Measurements from ENCODE around the gene NLRP7. TPM values are rescaled to one million over a fixed set of nuclear protein-coding genes. Genes with fewer than 3 reads are reported as not detected.
"Not testable (repeated sequence)": the region's sequence is repeated elsewhere in the genome, so short reads cannot be mapped to it uniquely, and the experiment has no call there.

The NLRP7 gene
- total RNA-seq, 5 donors from 2014 or later (not counting 1 experiment from before 2014, with no cell fraction given) = not detected

- Histone ChIP-seq H3K27ac (ENCODE audit: low read length) (no peak overlapping the region), H3K4me3 (ENCODE audit: control insufficient read depth in 1 of 2, extremely low read depth in 1 of 2, low read length in 1 of 2) (no peak overlapping the region), H3K9me3 (no peaks in the 10 kb centered on the region), H3K27me3 (replicated peaks in 1 of 2; ENCODE audit: control insufficient read depth in 2 of 2, extremely low read depth in 1 of 2, insufficient read depth in 2 of 2, low read length in 1 of 2) (peaks cover 0 to 16% of the 10 kb centered on the region in 2 experiments), H3K36me3 (ENCODE audit: control insufficient read depth in 2 of 2, extremely low read depth in 1 of 2, insufficient read depth in 1 of 2, low read length in 1 of 2) (no peaks in the 10 kb centered on the region), H3K4me1 (ENCODE audit: control insufficient read depth in 1 of 2, extremely low read depth in 1 of 2, insufficient read depth in 2 of 2, low read length in 2 of 2) (peaks cover 0 to 6% of the 10 kb centered on the region in 2 experiments)
- Mint-ChIP-seq H3K27me3 (peaks cover 15 to 23% of the 10 kb centered on the region in 2 donors), H3K9me3 (peaks cover 0 to 3% (median 0%) of the 10 kb centered on the region in 3 donors), H3K4me1 (peaks cover 0 to 5% (median 3%) of the 10 kb centered on the region in 3 donors), H3K27ac (peak overlapping the region in 1 of 2 donors; percentile 32), H3K36me3 (no peaks in the 10 kb centered on the region), H3K4me3 (no peak overlapping the region)
- 18% methylated on average over 8 of the region's 11 CpGs for WGBS (ENCODE audit: insufficient coverage)
- ChIA-PET CTCF (no interaction called here), POLR2A (no interaction called here)
- no peak for ATAC-seq (replicated peaks in 1 of 4)
- DNase-seq = peak in 1 of 35 experiments; percentile 11
Measured at GRCh38 chr19:54916822-54917221, 30.5 kb downstream of the NLRP7 start.

- POLR2A ChIA-PET = not testable (repeated sequence)
Measured at GRCh38 chr19:54907899-54908298, 39.4 kb downstream of the NLRP7 start.

GRCh38 chr19:54906819-54907218 lies 40.5 kb downstream of the NLRP7 start:
- Histone ChIP-seq H3K9me3 (no peaks in the 10 kb centered on the region), H3K36me3 (ENCODE audit: control insufficient read depth in 2 of 2, extremely low read depth in 1 of 2, insufficient read depth in 1 of 2, low read length in 1 of 2) (no peaks in the 10 kb centered on the region), H3K4me3 (ENCODE audit: control insufficient read depth in 1 of 2, extremely low read depth in 1 of 2, low read length in 1 of 2) (peak overlapping the region in 1 of 2 donors; percentile 37), H3K27ac (ENCODE audit: low read length) (no peak overlapping the region), H3K4me1 (ENCODE audit: control insufficient read depth in 1 of 2, extremely low read depth in 1 of 2, insufficient read depth in 2 of 2, low read length in 2 of 2) (peaks cover 0 to 5% of the 10 kb centered on the region in 2 experiments), H3K27me3 (replicated peaks in 1 of 2; ENCODE audit: control insufficient read depth in 2 of 2, extremely low read depth in 1 of 2, insufficient read depth in 2 of 2, low read length in 1 of 2) (peaks cover 0 to 16% of the 10 kb centered on the region in 2 experiments)
- H3K4me3 Mint-ChIP-seq = peak overlapping the region in 1 of 3 donors; percentile 53
- ChIA-PET POLR2A (interaction anchor here in 1 of 2 donors (0.6 kb wide), 1 partner anchor 209 kb away, joined by 4 read pairs; no protein-coding TSS in a partner anchor), CTCF (interaction anchor here (0.6 to 0.7 kb wide), 2 partner anchors 41 to 1094 kb away, joined by 3 read pairs; no protein-coding TSS in a partner anchor)
- no peaks in the 10 kb centered on the region for H3K36me3 Mint-ChIP-seq
- no peak for ATAC-seq (replicated peaks in 1 of 4)
- peaks cover 0 to 4% (median 0%) of the 10 kb centered on the region in 3 donors for H3K9me3 Mint-ChIP-seq
- DNase-seq = no peak
- H3K27ac Mint-ChIP-seq = no peak overlapping the region
- WGBS (ENCODE audit: insufficient coverage) = 90% methylated on average over 2 of the region's 7 CpGs
- peaks cover 4 to 8% of the 10 kb centered on the region in 2 donors for H3K27me3 Mint-ChIP-seq
- no peaks in the 10 kb centered on the region for H3K4me1 Mint-ChIP-seq

More at GRCh38 chr19:54907899-54908298, 39.4 kb downstream of the NLRP7 start:
- H3K4me3 ChIP-seq (ENCODE audit: control insufficient read depth in 1 of 2, extremely low read depth in 1 of 2, low read length in 1 of 2); H3K9me3 ChIP-seq; H3K4me1 Mint-ChIP-seq; H3K36me3 Mint-ChIP-seq; H3K27ac ChIP-seq (ENCODE audit: low read length); DNase-seq; ATAC-seq (replicated peaks in 1 of 4); CTCF ChIA-PET; H3K9me3 Mint-ChIP-seq; H3K36me3 ChIP-seq (ENCODE audit: control insufficient read depth in 2 of 2, extremely low read depth in 1 of 2, insufficient read depth in 1 of 2, low read length in 1 of 2); H3K27ac Mint-ChIP-seq; H3K4me3 Mint-ChIP-seq; H3K4me1 ChIP-seq (ENCODE audit: control insufficient read depth in 1 of 2, extremely low read depth in 1 of 2, insufficient read depth in 2 of 2, low read length in 2 of 2): not testable (repeated sequence)
- peaks cover 0 to 16% of the 10 kb centered on the region in 2 experiments for H3K27me3 ChIP-seq (replicated peaks in 1 of 2; ENCODE audit: control insufficient read depth in 2 of 2, extremely low read depth in 1 of 2, insufficient read depth in 2 of 2, low read length in 1 of 2)
- no CpG with 5 or more reads among the region's 5 CpGs for WGBS (ENCODE audit: insufficient coverage)
- peaks cover 7 to 11% of the 10 kb centered on the region in 2 donors for H3K27me3 Mint-ChIP-seq

- H3K4me1 ChIP-seq (ENCODE audit: control insufficient read depth in 1 of 2, extremely low read depth in 1 of 2, insufficient read depth in 2 of 2, low read length in 2 of 2) = peaks cover 0 to 5% of the 10 kb centered on the region in 2 experiments
- H3K4me3 ChIP-seq (ENCODE audit: control insufficient read depth in 1 of 2, extremely low read depth in 1 of 2, low read length in 1 of 2) = peak within 1 kb of the TSS in 1 of 2 donors; percentile 37
- Mint-ChIP-seq H3K36me3 (no peaks in the 10 kb centered on the region), H3K27ac (no peak within 1 kb of the TSS), H3K4me3 (peak within 1 kb of the TSS in 2 of 3 donors; percentile 11 to 53), H3K4me1 (no peaks in the 10 kb centered on the region), H3K9me3 (peaks cover 0 to 4% (median 0%) of the 10 kb centered on the region in 3 donors), H3K27me3 (peaks cover 4 to 8% of the 10 kb centered on the region in 2 donors)
- DNase-seq (peak in 23 of 35 experiments; percentile 5 to 55 (median 22)), ATAC-seq (replicated peaks in 1 of 4) (peak in 3 of 4 experiments; percentile 11 to 40 (median 18))
- H3K9me3 ChIP-seq = no peaks in the 10 kb centered on the region
- peaks cover 0 to 16% of the 10 kb centered on the region in 2 experiments for H3K27me3 ChIP-seq (replicated peaks in 1 of 2; ENCODE audit: control insufficient read depth in 2 of 2, extremely low read depth in 1 of 2, insufficient read depth in 2 of 2, low read length in 1 of 2)
- H3K36me3 ChIP-seq (ENCODE audit: control insufficient read depth in 2 of 2, extremely low read depth in 1 of 2, insufficient read depth in 1 of 2, low read length in 1 of 2) = no peaks in the 10 kb centered on the region
- 47% methylated on average over 13 of the region's 22 CpGs for WGBS (ENCODE audit: insufficient coverage)
- POLR2A ChIA-PET = interaction anchor here in 1 of 2 donors (0.5 kb wide), 1 partner anchor 947 kb away, joined by 9 read pairs; no protein-coding TSS in a partner anchor
- CTCF ChIA-PET = interaction anchor here in 1 of 2 donors (0.7 kb wide), 1 partner anchor 12 kb away, joined by 3 read pairs; no protein-coding TSS in a partner anchor
- H3K27ac ChIP-seq (ENCODE audit: low read length) = peak within 1 kb of the TSS; percentile 49
Measured at GRCh38 chr19:54905803-54906511, 41.4 kb downstream of the NLRP7 start, which contains the start of gene NCR1. Gene NCR1 (plus strand): TSS chr19:54906148. CDS start chr19:54906188, 40 bp downstream.

- Mint-ChIP-seq H3K27me3 (peaks cover 2 to 8% of the 10 kb centered on the region in 2 donors), H3K9me3 (peaks cover 0 to under 1% (median 0%) of the 10 kb centered on the region in 3 donors), H3K4me3 (peak overlapping the region in 1 of 3 donors; percentile 11), H3K36me3 (no peaks in the 10 kb centered on the region), H3K4me1 (no peaks in the 10 kb centered on the region), H3K27ac (no peak overlapping the region)
- H3K36me3 ChIP-seq (ENCODE audit: control insufficient read depth in 2 of 2, extremely low read depth in 1 of 2, insufficient read depth in 1 of 2, low read length in 1 of 2) = no peaks in the 10 kb centered on the region
- CTCF ChIA-PET = interaction anchor here in 1 of 2 donors (0.7 kb wide), 1 partner anchor 13 kb away, joined by 3 read pairs; no protein-coding TSS in a partner anchor
- WGBS (ENCODE audit: insufficient coverage) = no CpG with 5 or more reads among the region's 5 CpGs
- H3K27me3 ChIP-seq (replicated peaks in 1 of 2; ENCODE audit: control insufficient read depth in 2 of 2, extremely low read depth in 1 of 2, insufficient read depth in 2 of 2, low read length in 1 of 2) = peaks cover 0 to 16% of the 10 kb centered on the region in 2 experiments
- H3K4me1 ChIP-seq (ENCODE audit: control insufficient read depth in 1 of 2, extremely low read depth in 1 of 2, insufficient read depth in 2 of 2, low read length in 2 of 2) = peaks cover 0 to 5% of the 10 kb centered on the region in 2 experiments
- no peaks in the 10 kb centered on the region for H3K9me3 ChIP-seq
- POLR2A ChIA-PET = no interaction called here
- ATAC-seq (replicated peaks in 1 of 4) (no peak), DNase-seq (no peak)
- no peak overlapping the region for H3K27ac ChIP-seq (ENCODE audit: low read length)
- H3K4me3 ChIP-seq (ENCODE audit: control insufficient read depth in 1 of 2, extremely low read depth in 1 of 2, low read length in 1 of 2) = no peak overlapping the region
Measured at GRCh38 chr19:54905421-54905802, 41.9 kb downstream of the NLRP7 start.

GRCh38 chr19:54904261-54904660 lies 43.1 kb downstream of the NLRP7 start:
- H3K4me3 Mint-ChIP-seq; H3K4me1 Mint-ChIP-seq; POLR2A ChIA-PET; H3K9me3 Mint-ChIP-seq; H3K4me1 ChIP-seq (ENCODE audit: control insufficient read depth in 1 of 2, extremely low read depth in 1 of 2, insufficient read depth in 2 of 2, low read length in 2 of 2); H3K4me3 ChIP-seq (ENCODE audit: control insufficient read depth in 1 of 2, extremely low read depth in 1 of 2, low read length in 1 of 2); ATAC-seq (replicated peaks in 1 of 4); H3K27ac Mint-ChIP-seq; CTCF ChIA-PET; H3K9me3 ChIP-seq; H3K27ac ChIP-seq (ENCODE audit: low read length); H3K36me3 ChIP-seq (ENCODE audit: control insufficient read depth in 2 of 2, extremely low read depth in 1 of 2, insufficient read depth in 1 of 2, low read length in 1 of 2); DNase-seq; H3K36me3 Mint-ChIP-seq: not testable (repeated sequence)
- peaks cover 0 to 15% of the 10 kb centered on the region in 2 experiments for H3K27me3 ChIP-seq (replicated peaks in 1 of 2; ENCODE audit: control insufficient read depth in 2 of 2, extremely low read depth in 1 of 2, insufficient read depth in 2 of 2, low read length in 1 of 2)
- H3K27me3 Mint-ChIP-seq = peaks cover 10 to 15% of the 10 kb centered on the region in 2 donors
- no CpG with 5 or more reads among the region's 4 CpGs for WGBS (ENCODE audit: insufficient coverage)

Data from T-cell (primary cell).